Kidney glomerular epithelial cell (primary cell): ENCODE data around the gene SH3BP5.

Source experiments
- DNase-seq: peaks from one replicate; lab custom pipeline; 2025; lab: John Stamatoyannopoulos, UW

Gene SH3BP5

GRCh38 chr3:15297608-15298350 lies 34.6 kb downstream of the SH3BP5 start:
- DNase-seq, result no peak

- DNase-seq, result no peak
Observed at GRCh38 chr3:15295506-15295905, 36.9 kb downstream of the SH3BP5 start.

- DNase-seq, result no peak
Observed at GRCh38 chr3:15294929-15295328, 37.5 kb downstream of the SH3BP5 start.

- peak; percentile 44 for DNase-seq
Observed at GRCh38 chr3:15292765-15293522, 39.4 kb downstream of the SH3BP5 start.

GRCh38 chr3:15291589-15292541 lies 40.5 kb downstream of the SH3BP5 start:
- no peak for DNase-seq

- DNase-seq, result no peak
Observed at GRCh38 chr3:15290736-15291135, 41.6 kb downstream of the SH3BP5 start.

- no peak for DNase-seq
Observed at GRCh38 chr3:15289661-15290060, 42.7 kb downstream of the SH3BP5 start.

- no peak for DNase-seq
Observed at GRCh38 chr3:15288331-15289035, 43.9 kb downstream of the SH3BP5 start.

GRCh38 chr3:15287565-15288330 lies 44.6 kb downstream of the SH3BP5 start:
- DNase-seq, result no peak

- no peak for DNase-seq
Observed at GRCh38 chr3:15286022-15286421, 46.4 kb downstream of the SH3BP5 start.

GRCh38 chr3:15284121-15284889 lies 48.1 kb downstream of the SH3BP5 start:
- no peak for DNase-seq

- DNase-seq, result no peak
Observed at GRCh38 chr3:15283702-15284101, 48.7 kb downstream of the SH3BP5 start.

- DNase-seq, result no peak
Observed at GRCh38 chr3:15281817-15282216, 50.6 kb downstream of the SH3BP5 start.

GRCh38 chr3:15280853-15281532 lies 51.4 kb downstream of the SH3BP5 start:
- peak; percentile 49 for DNase-seq

- no peak for DNase-seq
Observed at GRCh38 chr3:15279671-15280402, 52.5 kb downstream of the SH3BP5 start.

GRCh38 chr3:15279205-15279604 lies 53.2 kb downstream of the SH3BP5 start:
- DNase-seq, result no peak

GRCh38 chr3:15277861-15278500 lies 54.4 kb downstream of the SH3BP5 start:
- DNase-seq, result no peak

- DNase-seq, result no peak
Observed at GRCh38 chr3:15276028-15276724, 56.2 kb downstream of the SH3BP5 start.
